ENCODE data around the gene AFAP1.

The AFAP1 gene

GRCh38 chr4:7857238-7857701 lies 82.4 kb downstream of the AFAP1 start:
- no peak for DNase-seq
- no peaks in the 10 kb centered on the region for H3K9me3 ChIP-seq
- no peak for TF ChIP-seq CTCF (IDR thresholded peaks at IDR 0.05; ENCODE audit: low read depth, low read length)
- H3K4me1 ChIP-seq, result peaks cover 3% of the 10 kb centered on the region; the same call in 1 of the 2 replicates
- no peak overlapping the region for H3K4me3 ChIP-seq (ENCODE audit: low read depth, low read length)
- no peaks in the 10 kb centered on the region for H3K27me3 ChIP-seq
- H3K36me3 ChIP-seq, result peaks cover 89% of the 10 kb centered on the region

- Histone ChIP-seq H3K4me3 (ENCODE audit: low read depth, low read length) (no peak overlapping the region), H3K36me3 (peaks cover 92% of the 10 kb centered on the region), H3K9me3 (no peaks in the 10 kb centered on the region), H3K27me3 (no peaks in the 10 kb centered on the region), H3K4me1 (peaks cover 3% of the 10 kb centered on the region; the same call in 1 of the 2 replicates)
- no peak for DNase-seq
- TF ChIP-seq CTCF (IDR thresholded peaks at IDR 0.05; ENCODE audit: low read depth, low read length), result no peak
These were observed 83.9 kb downstream of the AFAP1 start for GRCh38 chr4:7855731-7856130.

GRCh38 chr4:7854697-7855370 lies 84.8 kb downstream of the AFAP1 start:
- H3K4me3 ChIP-seq (ENCODE audit: low read depth, low read length), result no peak overlapping the region
- no peak for TF ChIP-seq CTCF (IDR thresholded peaks at IDR 0.05; ENCODE audit: low read depth, low read length)
- no peak for DNase-seq
- peaks cover 3% of the 10 kb centered on the region; the same call in 1 of the 2 replicates for H3K4me1 ChIP-seq
- no peaks in the 10 kb centered on the region for H3K27me3 ChIP-seq
- no peaks in the 10 kb centered on the region for H3K9me3 ChIP-seq
- H3K36me3 ChIP-seq, result peaks cover 92% of the 10 kb centered on the region

- Histone ChIP-seq H3K4me3 (ENCODE audit: low read depth, low read length) (no peak overlapping the region), H3K4me1 (peaks cover 3% of the 10 kb centered on the region; the same call in 1 of the 2 replicates), H3K27me3 (no peaks in the 10 kb centered on the region), H3K9me3 (no peaks in the 10 kb centered on the region), H3K36me3 (peaks cover 92% of the 10 kb centered on the region)
- TF ChIP-seq CTCF (IDR thresholded peaks at IDR 0.05; ENCODE audit: low read depth, low read length), result no peak
- DNase-seq, result no peak
These were observed 85.4 kb downstream of the AFAP1 start for GRCh38 chr4:7854216-7854615.

- H3K27me3 ChIP-seq, result no peaks in the 10 kb centered on the region
- DNase-seq, result no peak
- H3K4me1 ChIP-seq, result peaks cover 3% of the 10 kb centered on the region; the same call in 1 of the 2 replicates
- peaks cover 96% of the 10 kb centered on the region for H3K36me3 ChIP-seq
- H3K9me3 ChIP-seq, result no peaks in the 10 kb centered on the region
- H3K4me3 ChIP-seq (ENCODE audit: low read depth, low read length), result no peak overlapping the region
- no peak for TF ChIP-seq CTCF (IDR thresholded peaks at IDR 0.05; ENCODE audit: low read depth, low read length)
These were observed 86.4 kb downstream of the AFAP1 start for GRCh38 chr4:7853271-7853670.

GRCh38 chr4:7852568-7853185 lies 87.0 kb downstream of the AFAP1 start:
- DNase-seq, result no peak

More at GRCh38 chr4:7852568-7853185, 87.0 kb downstream of the AFAP1 start:
- Histone ChIP-seq H3K4me3 (ENCODE audit: low read depth, low read length) (no peak overlapping the region), H3K36me3 (peaks cover 95% of the 10 kb centered on the region), H3K9me3 (no peaks in the 10 kb centered on the region), H3K4me1 (peaks cover 3% of the 10 kb centered on the region; the same call in 1 of the 2 replicates), H3K27me3 (no peaks in the 10 kb centered on the region)
- no peak for TF ChIP-seq CTCF (IDR thresholded peaks at IDR 0.05; ENCODE audit: low read depth, low read length)

Data from BE2C (cell line).